GM19023 (cell line): ENCODE data around the gene AGAP3.
A peak's percentile ranks its signal among the peaks of the same experiment; 100 is the strongest.

ENCODE experiments used
- ATAC-seq: cut with Tn5 transposase; IDR thresholded peaks from one replicate; pipeline ENCODE4 v1.9.1; 2021; ENCODE audit warnings: mild to moderate bottlenecking, moderate library complexity; ENCODE audit not compliant: unreplicated experiment

Gene AGAP3

GRCh38 chr7:151107882-151108281 is 21.6 kb downstream of the AGAP3 start:
- no peak for ATAC-seq

DNA sequence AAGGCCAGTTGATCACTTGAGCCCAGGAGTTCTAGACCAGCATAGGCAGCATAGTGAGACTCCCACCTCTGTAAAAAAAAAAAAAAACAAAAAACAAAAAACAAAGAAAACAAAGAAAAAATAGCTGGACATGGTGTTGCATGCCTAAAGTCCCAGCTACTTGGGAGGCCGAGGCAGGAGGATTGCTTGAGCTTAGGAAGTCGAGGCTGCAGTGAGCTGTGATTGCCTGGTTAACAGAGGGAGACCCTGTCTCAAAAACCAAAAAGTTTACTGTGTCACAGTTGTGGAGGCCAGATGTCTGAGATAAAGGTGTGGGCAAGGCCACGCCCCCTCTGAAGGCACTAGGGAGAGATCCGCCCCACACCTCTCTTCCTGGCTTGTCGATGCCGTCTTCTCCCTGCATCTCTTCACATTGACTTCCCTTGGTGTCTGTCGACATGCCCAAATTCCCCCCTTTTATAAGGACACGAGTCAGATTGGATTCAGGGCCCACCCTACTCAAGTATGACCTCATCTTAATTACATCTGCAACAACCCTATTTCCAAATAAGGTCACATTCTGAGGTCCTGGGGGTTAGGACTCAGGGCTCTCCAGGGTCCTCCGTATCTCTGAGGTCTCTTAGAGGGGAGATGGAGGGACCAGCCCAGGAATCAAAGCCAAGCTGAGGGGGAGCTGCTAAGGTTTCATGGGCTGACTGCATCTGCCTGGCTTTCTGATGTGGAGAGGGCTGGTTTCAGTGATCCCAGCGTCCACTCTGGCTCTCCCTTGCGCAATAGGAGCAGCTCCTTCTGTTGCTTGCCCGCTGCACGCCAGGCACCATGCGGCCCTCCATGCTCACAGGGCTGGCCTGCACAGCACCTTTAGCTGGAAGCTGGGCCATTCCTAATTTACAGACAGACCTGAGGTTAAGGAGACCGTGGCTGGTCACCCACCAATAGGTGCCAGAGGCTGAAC is 23.1 kb downstream of the AGAP3 start:
- ATAC-seq = no peak

DNA sequence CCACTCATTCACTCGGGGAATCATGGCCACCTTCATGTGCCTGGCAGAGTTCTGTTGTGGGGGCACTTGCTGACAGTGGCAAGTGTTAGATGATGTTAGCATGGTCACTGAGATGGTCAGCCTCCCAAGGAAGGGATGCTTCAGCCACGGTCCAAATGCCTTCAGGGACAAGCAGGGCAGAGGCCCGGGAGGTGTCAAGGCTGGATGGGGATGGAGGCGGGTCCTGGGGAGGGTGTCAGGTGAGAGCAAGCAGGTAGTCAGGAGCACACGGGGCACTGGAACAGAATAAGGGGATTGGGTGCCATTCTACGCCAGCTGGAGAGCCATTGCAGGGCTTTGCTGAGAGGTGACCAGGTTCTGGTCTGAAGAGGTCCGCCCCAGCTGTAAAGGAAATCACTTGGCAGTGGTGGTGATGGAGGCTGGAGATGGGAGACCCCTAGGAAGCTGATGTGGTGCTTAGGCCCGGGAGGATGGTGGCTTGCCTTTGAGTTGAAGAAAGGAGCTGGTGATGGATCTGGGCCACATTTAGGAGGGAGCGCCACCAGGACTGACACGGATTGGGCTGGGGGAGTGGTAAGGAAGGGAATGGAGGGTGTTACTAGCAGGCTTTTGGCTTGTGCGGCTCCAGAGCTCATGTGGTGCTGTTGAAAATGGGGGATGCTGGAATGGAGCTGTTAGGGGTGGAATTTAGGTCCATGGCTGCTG is 24.1 kb downstream of the AGAP3 start:
- ATAC-seq = no peak

- peak; percentile 89 for ATAC-seq
These were observed 24.8 kb downstream of the AGAP3 start for GRCh38 chr7:151110941-151111645.

DNA sequence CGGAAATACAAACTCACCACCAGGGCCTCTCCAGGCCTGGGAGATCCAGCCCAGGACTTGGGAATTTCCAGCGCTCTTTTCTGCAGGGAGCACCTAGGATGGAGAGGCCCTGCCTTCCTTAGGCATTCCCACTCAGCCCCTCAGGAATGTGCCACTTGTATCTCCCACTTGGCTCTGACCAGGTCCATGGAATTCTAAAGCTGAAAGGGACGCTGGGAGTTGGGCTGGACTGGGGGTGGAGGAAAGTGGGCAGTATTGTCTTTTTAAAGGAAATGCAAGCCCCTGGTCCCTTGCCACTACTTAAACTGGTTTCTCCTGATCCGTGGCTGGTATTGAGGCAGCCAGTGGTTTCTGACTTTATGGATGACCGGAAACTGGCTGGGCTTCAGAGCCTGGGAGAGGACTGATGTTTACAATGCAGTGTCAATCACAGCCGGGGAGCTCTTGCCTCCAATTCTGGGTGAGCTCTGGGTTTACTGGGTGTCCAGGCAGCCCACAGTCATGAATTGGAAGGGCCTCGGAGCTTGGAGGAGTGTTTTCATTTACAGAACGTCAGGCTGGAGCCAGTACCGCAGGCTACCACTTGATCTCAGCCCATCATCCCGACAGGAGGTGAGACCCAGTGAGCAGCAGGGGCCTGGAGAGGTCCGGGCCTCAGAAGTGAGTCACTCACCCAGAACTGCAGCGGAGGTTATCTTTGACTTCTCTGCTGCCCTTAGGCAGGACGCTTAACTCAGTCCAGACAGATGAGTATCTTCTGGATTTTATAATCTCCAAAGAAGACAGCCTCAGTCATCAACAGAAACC is 27.3 kb downstream of the AGAP3 start:
- no peak for ATAC-seq

DNA sequence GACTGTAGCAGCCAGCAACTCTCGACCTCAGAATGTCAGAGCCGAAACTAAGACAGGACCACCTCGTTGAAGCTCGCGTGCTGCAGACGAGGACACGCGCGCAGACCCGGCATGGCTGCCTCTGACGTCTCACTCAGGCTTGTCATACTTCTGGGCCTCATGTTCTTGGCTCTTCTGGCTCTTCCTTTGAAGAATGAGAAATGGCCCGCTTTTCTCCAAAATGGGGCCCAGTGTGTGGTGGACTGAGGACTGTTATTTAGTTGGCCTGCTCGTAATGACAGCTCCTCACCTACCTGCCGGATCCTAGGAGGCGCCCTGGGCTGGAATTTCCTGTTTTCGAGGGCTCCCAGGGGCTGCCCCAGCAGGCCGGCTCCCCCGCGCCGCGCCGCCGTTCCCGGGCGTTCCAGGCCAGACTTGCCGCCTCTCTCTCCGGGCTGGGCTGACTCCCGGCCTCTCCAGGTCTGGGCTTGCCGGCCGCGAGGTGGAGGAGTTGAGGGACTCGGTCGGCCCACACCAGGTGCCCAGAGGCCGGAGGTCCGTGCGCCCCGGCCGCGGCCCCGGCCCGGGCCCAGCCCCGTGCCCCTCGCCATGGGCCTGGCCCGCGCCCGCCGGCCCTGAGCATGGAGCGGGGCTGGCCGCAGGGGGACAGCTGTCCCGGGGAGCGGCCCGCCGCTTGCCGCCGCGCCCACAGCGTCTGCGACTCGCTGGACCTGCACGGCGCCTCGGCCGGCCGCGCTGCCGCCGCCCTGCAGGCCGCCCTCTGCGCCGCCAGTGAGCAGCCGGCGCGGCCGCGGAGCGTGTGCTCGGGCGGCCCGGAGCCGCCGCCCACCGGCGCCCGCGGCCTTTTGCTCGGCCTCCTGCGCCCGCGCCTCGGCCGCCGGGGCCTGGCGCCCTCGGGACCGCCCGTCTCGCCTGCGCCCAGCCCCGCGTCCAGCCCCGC is 28.1 kb downstream of the AGAP3 start:
- ATAC-seq = no peak

DNA sequence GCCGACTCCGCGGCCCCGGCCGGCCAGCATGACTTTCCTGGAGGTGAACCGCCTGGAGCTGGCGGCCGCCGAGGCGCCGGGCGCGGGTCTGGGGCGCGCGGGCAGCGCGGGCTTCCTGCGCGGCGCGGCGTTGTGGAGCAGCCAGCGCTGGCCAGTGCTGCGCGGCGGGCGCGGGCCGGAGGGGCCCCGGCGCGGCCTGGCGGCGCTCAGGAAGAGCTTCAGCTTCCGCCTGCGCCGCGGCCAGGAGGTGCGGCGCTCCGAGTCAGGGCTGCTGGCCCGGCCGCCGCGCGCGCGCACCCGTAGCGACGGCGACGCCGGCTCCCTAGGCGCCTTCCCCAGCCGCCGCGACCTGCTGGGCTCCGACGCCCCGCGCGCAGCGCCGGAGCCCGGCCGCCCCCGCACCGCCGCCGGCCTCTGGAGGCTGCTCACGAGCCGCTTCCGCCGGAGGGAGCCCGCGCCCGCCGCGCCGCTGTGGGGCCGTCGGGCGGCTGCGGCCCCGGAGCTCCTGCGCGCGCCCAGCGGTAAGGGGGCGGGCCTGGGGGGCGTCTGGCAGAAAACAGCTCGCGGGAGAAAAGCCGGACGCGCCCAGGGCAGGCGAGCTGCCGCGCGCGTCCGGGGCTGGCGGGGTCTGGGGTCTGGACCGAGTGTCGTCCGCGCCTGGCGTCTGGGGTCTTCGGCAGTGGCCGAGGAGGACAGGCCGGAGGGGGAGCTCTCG is 29.0 kb downstream of the AGAP3 start:
- no peak for ATAC-seq

GRCh38 chr7:151115836-151116418 is 29.7 kb downstream of the AGAP3 start:
- no peak for ATAC-seq

GRCh38 chr7:151116603-151117440 is 30.5 kb downstream of the AGAP3 start:
- ATAC-seq = no peak

DNA sequence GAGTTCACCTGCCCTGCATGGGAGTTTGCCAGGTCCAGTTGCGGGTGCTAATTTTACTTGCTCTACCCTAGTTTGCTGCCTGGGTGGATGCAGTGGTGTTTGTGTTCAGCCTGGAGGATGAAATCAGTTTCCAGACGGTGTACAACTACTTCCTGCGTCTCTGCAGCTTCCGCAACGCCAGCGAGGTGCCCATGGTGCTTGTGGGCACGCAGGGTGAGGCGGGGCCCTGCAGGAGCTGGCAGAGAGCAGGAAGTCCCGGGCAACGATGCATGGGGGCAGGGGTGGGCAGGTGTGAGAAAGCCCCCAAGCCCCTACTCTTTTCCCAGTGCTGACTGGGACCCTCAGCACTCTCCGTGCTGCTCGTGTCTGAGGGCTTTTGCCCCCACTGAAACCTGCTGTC is 31.3 kb downstream of the AGAP3 start:
- no peak for ATAC-seq

DNA sequence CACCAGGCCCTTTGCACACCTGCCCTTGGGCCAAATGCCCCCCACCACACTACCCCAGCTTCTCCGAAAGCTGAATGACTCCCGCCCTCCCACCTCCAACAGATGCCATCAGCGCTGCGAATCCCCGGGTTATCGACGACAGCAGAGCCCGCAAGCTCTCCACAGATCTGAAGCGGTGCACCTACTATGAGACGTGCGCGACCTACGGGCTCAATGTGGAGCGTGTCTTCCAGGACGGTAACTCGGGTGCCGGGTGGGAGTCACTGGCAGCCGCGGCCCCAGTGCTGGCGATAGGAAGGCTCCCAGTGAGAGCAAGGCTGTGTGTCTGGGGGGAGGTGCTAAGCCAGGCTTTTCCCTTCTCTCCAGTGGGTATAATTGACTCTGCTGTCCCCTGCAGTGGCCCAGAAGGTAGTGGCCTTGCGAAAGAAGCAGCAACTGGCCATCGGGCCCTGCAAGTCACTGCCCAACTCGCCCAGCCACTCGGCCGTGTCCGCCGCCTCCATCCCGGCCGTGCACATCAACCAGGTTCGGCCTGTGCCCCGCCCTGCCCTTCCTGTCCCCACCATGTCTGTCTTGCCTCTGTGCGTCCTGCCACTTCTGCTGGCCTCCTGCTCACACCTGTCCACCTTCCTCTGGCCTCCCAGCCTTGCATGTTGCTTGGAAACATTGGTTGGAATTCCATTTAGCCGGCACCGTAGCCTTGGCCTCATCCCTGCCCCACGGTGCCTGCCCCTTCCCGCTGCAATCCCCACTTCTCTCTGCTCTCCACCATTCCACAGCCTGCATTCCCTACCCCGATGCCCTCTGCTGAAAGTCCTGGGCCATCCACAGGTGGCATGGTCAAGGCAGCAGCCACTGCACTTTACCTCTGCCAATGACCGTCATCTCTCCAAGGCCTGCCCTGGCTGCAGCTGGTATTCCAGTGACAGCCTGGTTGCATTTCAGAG is 32.1 kb downstream of the AGAP3 start:
- no peak for ATAC-seq

- ATAC-seq = no peak
These were observed 32.8 kb downstream of the AGAP3 start for GRCh38 chr7:151119055-151119415.

DNA sequence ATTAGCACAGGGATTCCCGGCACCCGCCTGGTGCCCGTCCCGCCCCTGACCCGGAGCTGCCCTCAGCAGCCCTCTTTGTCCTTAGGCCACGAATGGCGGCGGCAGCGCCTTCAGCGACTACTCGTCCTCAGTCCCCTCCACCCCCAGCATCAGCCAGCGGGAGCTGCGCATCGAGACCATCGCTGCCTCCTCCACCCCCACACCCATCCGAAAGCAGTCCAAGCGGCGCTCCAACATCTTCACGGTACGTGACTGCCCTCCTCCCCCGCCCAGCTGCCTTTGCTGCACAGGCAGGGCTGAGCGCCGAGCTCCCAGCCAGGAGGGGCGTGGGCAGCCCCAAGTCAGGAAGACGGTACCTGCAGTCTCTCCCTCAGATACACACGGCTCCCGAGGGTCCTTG is 33.6 kb downstream of the AGAP3 start:
- no peak for ATAC-seq

DNA sequence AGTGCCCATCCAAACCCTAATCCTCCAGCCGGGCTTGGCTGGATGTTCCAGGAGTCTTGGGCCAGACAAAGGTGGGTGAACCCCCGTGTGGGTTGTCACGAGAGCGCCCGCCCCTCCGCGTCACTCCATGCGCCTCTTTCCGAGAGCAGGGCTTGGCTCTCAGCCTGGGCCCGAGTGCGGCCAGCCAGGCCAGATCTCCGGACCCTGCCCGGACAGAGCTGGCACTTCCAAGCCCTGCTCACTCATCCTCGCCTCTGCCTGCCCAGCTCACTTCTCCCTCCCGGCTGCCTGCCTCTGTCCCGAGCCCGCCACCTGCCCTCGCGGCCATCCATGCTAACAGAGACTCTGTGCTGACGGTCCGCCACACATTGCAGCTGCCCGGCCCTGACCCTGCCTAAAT is 34.6 kb downstream of the AGAP3 start:
- no peak for ATAC-seq

GRCh38 chr7:151121380-151122170 is 35.3 kb downstream of the AGAP3 start:
- no peak for ATAC-seq

- no peak for ATAC-seq
These were observed 36.0 kb downstream of the AGAP3 start for GRCh38 chr7:151122276-151122675.
